GM21723 (cell line): Measurements from ENCODE around the gene TRAT1.

Experiments used
- ATAC-seq: cut with Tn5 transposase; IDR thresholded peaks from one replicate; pipeline ENCODE4 v1.9.1; 2021; ENCODE audit warnings: mild to moderate bottlenecking, moderate library complexity; ENCODE audit not compliant: unreplicated experiment

TRAT1 gene

GRCh38 chr3:108849075-108849474 is 26.5 kb downstream of the TRAT1 start:
- ATAC-seq = no peak

- no peak for ATAC-seq
Measured at GRCh38 chr3:108861401-108861800, 38.8 kb downstream of the TRAT1 start.

GRCh38 chr3:108862865-108863798 is 40.5 kb downstream of the TRAT1 start:
- ATAC-seq = peak; percentile 69

- ATAC-seq = no peak
Measured at GRCh38 chr3:108863799-108864135, 41.2 kb downstream of the TRAT1 start.

GRCh38 chr3:108877901-108878300 is 55.3 kb downstream of the TRAT1 start:
- no peak for ATAC-seq

GRCh38 chr3:108879915-108880314 is 57.3 kb downstream of the TRAT1 start:
- ATAC-seq = no peak

GRCh38 chr3:108882762-108883161 is 60.2 kb downstream of the TRAT1 start:
- ATAC-seq = no peak

- no peak for ATAC-seq
Measured at GRCh38 chr3:108883373-108883772, 60.8 kb downstream of the TRAT1 start.

GRCh38 chr3:108887121-108887520 is 64.5 kb downstream of the TRAT1 start:
- ATAC-seq = no peak

- ATAC-seq = no peak
Measured at GRCh38 chr3:108887777-108888176, 65.2 kb downstream of the TRAT1 start.

GRCh38 chr3:108891833-108892232 is 69.2 kb downstream of the TRAT1 start:
- no peak for ATAC-seq

GRCh38 chr3:108894981-108895380 is 72.4 kb downstream of the TRAT1 start:
- no peak for ATAC-seq

GRCh38 chr3:108897883-108898282 is 75.3 kb downstream of the TRAT1 start:
- ATAC-seq = peak; percentile 77

GRCh38 chr3:108899530-108899929 is 76.9 kb downstream of the TRAT1 start:
- no peak for ATAC-seq
